Measurements from ENCODE around the gene KNOP1. TPM values are rescaled to one million over a fixed set of nuclear protein-coding genes. Genes with fewer than 3 reads are reported as not detected.
"Not testable (repeated sequence)": the region's sequence is repeated elsewhere in the genome, so short reads cannot be mapped to it uniquely, and the experiment has no call there.

Gene KNOP1
- total RNA-seq, 1 experiment from 2014 or later: 19.2 TPM

GRCh38 chr16:19743816-19744159, 25.8 kb upstream of the KNOP1 start:
- no peak for DNase-seq (ENCODE audit: low spot score)

GRCh38 chr16:19741354-19741753, 23.3 kb upstream of the KNOP1 start:
- no peak for DNase-seq (ENCODE audit: low spot score)

- no peak for DNase-seq (ENCODE audit: low spot score)
These were observed 19.4 kb upstream of the KNOP1 start for GRCh38 chr16:19737306-19738038.

GRCh38 chr16:19735074-19735867, 17.2 kb upstream of the KNOP1 start:
- no peak for DNase-seq (ENCODE audit: low spot score)

- DNase-seq (ENCODE audit: low spot score): no peak
These were observed 15.5 kb upstream of the KNOP1 start for GRCh38 chr16:19733551-19733950.

- DNase-seq (ENCODE audit: low spot score): no peak
These were observed 10.6 kb upstream of the KNOP1 start for GRCh38 chr16:19728636-19728965.

GRCh38 chr16:19722981-19723380, 5.0 kb upstream of the KNOP1 start:
- no peak for DNase-seq (ENCODE audit: low spot score)

GRCh38 chr16:19722269-19722952, 4.4 kb upstream of the KNOP1 start:
- no peak for DNase-seq (ENCODE audit: low spot score)

- peak; percentile 33 for DNase-seq (ENCODE audit: low spot score)
These were observed 568 bp upstream of the KNOP1 start for GRCh38 chr16:19718624-19718965.

- peak; percentile 30 for DNase-seq (ENCODE audit: low spot score)
These were observed 713 bp downstream of the KNOP1 start for GRCh38 chr16:19717314-19717713.

- DNase-seq (ENCODE audit: low spot score): not testable (repeated sequence)
These were observed 1.3 kb downstream of the KNOP1 start for GRCh38 chr16:19716728-19717127.

- DNase-seq (ENCODE audit: low spot score): peak; percentile 72
These were observed 1.8 kb downstream of the KNOP1 start for GRCh38 chr16:19716183-19716582.

- DNase-seq (ENCODE audit: low spot score): no peak
These were observed 2.5 kb downstream of the KNOP1 start for GRCh38 chr16:19715566-19715965.

GRCh38 chr16:19713697-19714096, 4.3 kb downstream of the KNOP1 start:
- no peak for DNase-seq (ENCODE audit: low spot score)

GRCh38 chr16:19712418-19713058, 5.5 kb downstream of the KNOP1 start:
- no peak for DNase-seq (ENCODE audit: low spot score)

- DNase-seq (ENCODE audit: low spot score): no peak
These were observed 6.4 kb downstream of the KNOP1 start for GRCh38 chr16:19711643-19712042.

GRCh38 chr16:19710991-19711545, 7.0 kb downstream of the KNOP1 start:
- DNase-seq (ENCODE audit: low spot score): no peak

- DNase-seq (ENCODE audit: low spot score): no peak
These were observed 7.7 kb downstream of the KNOP1 start for GRCh38 chr16:19710191-19710908.

GRCh38 chr16:19709381-19710136, 8.5 kb downstream of the KNOP1 start:
- no peak for DNase-seq (ENCODE audit: low spot score)

All from HT-29 (cell line).